KOPT-K1 (cell line): ENCODE results near the gene DVL2.
"Not testable (repeated sequence)": the region's sequence is repeated elsewhere in the genome, so short reads cannot be mapped to it uniquely, and the experiment has no call there.

Source experiments
- H3K27ac ChIP-seq: fragments of 200-600 bp; sonication (generic); 2 replicates; pipeline ENCODE4 v1.5.1; 2016; ENCODE audit warnings: antibody characterized with exemption, mild to moderate bottlenecking, low read depth, low read length; ENCODE audit not compliant: poor library complexity, severe bottlenecking
- H3K36me3 ChIP-seq: fragments of 200-600 bp; sonication (generic); 2 replicates; pipeline ENCODE4 v1.5.1; 2017; ENCODE audit warnings: antibody characterized with exemption, mild to moderate bottlenecking, low read length, moderate library complexity; ENCODE audit not compliant: insufficient read depth
- H3K9me3 ChIP-seq: fragments of 200-600 bp; sonication (generic); 2 replicates; pipeline ENCODE4 v1.5.1; 2017; ENCODE audit warnings: antibody characterized with exemption, low read length, mild to moderate bottlenecking; ENCODE audit not compliant: insufficient read depth, poor library complexity, severe bottlenecking

The DVL2 gene

DNA sequence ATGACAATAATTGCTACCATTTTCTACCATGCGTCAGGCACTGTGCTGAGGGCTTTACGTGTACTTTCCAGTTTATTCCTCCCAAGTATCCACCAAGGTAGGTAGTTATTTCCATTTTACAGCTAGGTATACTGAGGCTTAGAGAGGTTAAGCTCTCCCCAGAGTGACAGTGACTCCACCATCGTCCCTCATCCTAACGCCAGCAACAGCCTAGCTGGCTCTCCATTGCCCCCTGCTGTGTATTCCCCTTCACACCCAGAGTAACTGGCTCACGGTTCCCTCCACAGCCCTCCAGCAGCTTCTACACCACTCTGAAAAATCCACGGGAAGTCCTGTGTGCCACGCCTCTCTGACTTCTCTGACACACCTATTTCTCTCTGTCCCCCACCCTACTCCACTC lies 48.1 kb downstream of the DVL2 start:
- H3K36me3 ChIP-seq = peaks cover 4% of the 10 kb centered on the region; the same call in 1 of the 2 replicates
- no peak overlapping the region for H3K27ac ChIP-seq
- H3K9me3 ChIP-seq = no peaks in the 10 kb centered on the region

DNA sequence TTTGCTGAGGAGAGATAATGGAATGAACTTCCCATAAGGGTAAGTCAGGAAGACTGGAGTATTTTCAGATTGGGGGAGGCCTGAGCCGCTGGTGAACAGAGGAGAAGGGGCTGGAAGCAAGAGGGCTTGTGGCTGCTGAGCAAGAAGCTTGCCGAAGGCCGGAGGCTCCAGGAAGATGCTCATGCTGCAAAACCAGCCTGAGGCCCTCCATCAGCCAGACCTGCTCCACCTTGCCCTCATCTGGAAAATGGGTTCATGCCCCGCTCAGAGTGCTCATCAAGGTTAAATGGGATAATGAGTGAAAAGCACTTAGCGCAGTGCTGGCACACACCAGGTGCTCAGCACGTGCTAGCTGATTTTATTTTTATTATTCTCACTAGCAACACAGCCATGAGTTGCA lies 49.7 kb downstream of the DVL2 start:
- Histone ChIP-seq H3K27ac (no peak overlapping the region), H3K36me3 (no peaks in the 10 kb centered on the region), H3K9me3 (no peaks in the 10 kb centered on the region)

DNA sequence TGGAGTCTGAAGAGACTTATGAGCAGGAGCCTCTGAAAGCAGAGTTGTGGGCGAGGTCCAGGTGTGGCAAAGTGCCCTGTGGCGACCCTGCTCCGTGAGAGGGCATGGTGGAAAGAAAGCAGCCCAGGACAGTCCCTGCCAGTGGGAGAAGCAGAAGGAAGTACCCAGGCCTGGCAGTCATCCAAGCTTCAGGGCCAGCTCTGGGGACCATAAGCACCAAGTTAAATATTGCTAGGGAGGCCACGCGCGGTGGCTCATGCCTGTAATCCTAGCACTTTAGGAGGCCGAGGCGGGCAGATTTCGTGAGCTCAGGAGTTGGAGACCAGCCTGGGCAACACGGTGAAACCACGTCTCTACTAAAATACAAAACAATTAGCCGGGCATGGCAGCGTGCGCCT lies 50.2 kb downstream of the DVL2 start:
- Histone ChIP-seq H3K9me3 (no peaks in the 10 kb centered on the region), H3K36me3 (no peaks in the 10 kb centered on the region), H3K27ac (no peak overlapping the region)

DNA sequence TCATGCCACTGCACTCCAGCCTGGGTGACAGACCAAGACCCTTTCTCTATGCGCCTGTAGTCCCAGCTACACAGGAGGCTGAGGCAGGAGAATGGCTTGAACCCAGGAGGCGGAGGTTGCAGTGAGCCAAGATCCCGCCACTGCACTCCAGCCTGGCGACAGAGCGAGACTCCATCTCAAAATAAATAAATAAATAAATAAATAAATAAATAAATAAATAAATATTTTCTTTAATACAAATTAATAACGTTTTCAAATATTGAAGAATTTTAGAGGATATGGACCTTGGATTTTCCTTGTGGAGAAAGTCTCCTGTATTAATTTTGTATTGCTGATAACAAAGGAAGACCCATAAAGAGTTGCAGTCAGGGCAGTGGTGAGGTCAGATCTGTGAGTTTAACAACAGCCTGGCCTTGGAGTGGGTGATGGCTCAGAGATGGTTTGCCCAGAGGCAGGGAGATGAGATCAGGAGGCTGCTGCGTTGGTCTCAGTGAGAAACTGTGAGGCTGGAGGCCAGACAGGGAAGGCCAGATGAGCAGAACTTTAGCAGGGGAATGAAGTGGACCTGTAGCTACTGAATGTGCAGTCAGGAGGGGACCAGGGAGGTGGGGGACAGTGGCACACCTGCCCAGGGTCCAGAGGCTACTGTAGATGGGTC lies 50.8 kb downstream of the DVL2 start:
- Histone ChIP-seq H3K27ac (no peak overlapping the region), H3K9me3 (no peaks in the 10 kb centered on the region), H3K36me3 (no peaks in the 10 kb centered on the region)

DNA sequence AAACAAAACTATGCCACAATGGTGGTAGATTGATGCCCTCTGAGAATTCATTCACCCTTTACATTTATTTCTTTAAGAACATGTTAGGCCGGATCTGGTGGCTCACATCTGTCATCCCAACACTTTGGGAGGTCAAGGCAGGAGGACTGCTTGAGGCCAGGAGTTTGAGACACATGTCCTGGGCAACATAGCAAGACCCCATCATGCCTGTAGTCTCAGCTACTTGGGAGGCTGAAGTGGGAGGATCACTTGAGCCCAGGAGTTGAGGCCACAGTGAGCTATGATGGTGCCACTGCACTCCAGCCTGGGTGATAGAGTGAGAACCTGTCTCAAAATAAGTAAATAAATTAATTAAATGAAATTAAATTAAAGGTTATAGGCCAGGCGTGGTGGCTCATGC lies 52.2 kb downstream of the DVL2 start:
- not testable (repeated sequence) for H3K27ac ChIP-seq, H3K36me3 ChIP-seq, H3K9me3 ChIP-seq

DNA sequence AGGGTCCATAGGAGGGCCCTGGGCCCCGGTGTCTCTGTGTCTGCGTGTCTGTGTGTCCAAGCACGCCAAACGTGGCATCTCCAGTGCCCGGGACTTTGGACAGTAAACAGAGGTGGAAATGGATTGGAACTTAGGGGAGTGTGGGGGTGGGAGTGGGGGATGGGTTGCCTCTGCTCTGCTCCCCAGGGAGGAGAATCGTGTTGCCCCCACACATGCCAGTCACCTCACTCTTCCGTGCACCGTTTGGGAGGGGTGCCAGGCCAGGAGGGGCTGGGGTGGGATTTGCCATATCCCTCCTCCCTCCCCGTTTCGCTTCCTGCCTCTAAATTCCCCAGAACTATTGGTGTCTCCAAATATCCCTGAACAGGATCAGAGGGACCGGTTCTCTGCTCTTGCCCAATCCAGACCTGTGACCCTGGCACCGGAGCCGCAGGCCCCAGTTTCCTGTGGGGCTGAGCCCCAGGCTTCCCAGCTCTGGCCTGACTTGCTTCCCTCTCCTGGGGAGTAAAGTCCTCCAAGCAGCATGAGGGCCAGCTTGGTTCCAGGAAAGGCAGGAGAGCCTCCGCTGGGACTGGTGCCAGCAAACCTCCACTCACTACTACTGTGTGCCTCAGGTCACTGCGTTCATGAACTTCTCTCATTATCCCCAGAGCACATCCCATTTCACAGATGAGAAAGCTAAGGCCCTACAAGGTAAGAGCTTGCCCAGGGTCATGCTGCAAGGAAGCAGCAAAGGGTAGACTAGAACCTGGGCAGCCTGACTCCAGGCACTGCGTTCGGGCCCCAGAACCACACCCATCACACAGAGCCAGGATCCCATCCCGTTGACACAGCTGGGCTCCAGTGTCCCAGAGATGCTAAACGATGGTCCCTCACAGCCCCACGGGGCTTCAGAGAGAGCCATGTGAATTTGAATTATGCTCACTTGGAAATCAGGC lies 54.7 kb downstream of the DVL2 start, which contains the start of gene ASGR1:
Gene ASGR1, minus strand, starts transcription at position 54 of the 938 bp plus-strand sequence. CDS start 807 bp downstream, outside the sequence.
- no peak within 1 kb of the TSS for H3K27ac ChIP-seq
- H3K36me3 ChIP-seq = no peaks in the 10 kb centered on the region
- H3K9me3 ChIP-seq = peaks cover 5% of the 10 kb centered on the region

DNA sequence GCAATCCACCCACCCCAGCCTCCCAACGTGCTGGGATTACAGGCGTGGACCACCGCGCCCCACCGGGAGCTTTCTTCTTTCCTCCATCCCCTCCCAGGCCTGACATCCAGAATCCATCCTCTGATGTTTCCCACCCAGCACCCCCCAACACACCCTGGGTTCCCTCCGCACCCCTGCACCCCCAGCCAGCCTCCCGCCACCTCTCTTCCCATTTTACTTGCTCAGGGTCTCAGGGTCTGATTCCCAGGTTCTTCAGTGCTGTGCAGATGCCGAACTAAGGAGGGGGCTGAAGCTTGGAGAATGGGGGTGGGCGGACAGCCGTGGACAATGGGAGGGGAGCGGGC lies 55.4 kb downstream of the DVL2 start:
- no peak overlapping the region for H3K27ac ChIP-seq
- no peaks in the 10 kb centered on the region for H3K36me3 ChIP-seq
- H3K9me3 ChIP-seq = peaks cover 5% of the 10 kb centered on the region

DNA sequence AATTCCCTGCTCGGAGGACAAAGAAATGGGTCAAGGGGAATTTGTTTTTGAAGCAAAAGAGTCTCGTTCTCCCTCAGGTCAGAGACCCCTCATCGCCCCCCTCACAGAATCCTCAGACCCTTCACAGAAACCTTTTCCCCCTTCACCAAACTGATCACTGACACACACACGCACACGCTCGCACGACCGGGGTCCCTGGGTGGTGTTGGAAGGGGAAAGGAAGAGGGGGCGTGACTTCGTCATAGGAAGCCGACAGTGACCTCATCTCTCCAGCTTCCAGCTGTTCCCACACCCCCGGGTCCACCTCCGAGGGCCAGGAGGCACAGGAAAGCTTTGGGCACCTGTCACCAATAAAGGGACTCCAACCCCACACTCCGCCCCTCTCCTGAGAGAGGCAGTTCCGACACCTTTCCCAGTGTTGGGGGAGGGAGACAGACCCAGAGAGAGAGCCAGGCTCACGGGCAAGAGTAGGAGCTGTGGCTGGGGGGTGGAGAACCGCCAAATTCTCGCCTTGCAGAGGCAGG lies 56.3 kb downstream of the DVL2 start:
- Histone ChIP-seq H3K27ac (no peak overlapping the region), H3K9me3 (peaks cover 5% of the 10 kb centered on the region), H3K36me3 (no peaks in the 10 kb centered on the region)

DNA sequence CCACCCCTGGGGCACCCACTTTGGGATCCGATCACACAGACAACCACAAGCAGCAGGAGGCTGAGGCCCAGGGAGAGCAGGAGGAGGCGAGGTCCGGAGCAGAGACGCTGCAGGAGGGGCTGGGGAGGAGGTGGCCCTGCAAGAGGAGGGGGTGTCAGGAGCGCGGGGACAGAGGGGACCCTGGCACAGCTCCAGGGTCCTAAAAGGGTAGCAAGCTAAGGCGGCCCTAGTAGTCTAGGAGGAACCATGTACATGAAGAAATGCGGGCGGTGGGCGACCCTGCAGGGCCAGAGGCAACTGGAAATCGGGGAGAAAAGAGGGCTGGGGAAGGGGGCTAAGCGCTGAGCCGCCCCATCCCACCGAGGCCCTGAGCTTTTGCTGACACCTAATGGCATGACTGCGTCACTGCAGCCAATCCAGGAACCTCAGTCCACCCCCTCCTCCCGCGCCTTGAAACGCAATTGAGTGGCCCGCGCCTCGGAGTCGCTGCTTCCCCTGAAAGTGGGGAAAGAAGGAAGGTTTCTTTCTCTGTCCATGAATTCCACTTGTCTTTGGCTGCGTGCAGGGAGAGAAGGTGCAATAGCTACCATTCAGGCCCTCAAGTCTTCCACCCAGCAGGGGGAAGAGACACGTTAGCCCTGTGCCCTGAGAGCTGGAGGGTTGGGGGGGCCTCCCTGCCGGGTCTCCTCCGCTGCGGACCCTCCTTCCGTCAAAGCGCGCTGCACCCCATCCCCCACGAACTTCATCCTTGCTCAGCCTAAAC lies 56.9 kb downstream of the DVL2 start:
- Histone ChIP-seq H3K9me3 (peaks cover 5% of the 10 kb centered on the region), H3K36me3 (no peaks in the 10 kb centered on the region), H3K27ac (no peak overlapping the region)

DNA sequence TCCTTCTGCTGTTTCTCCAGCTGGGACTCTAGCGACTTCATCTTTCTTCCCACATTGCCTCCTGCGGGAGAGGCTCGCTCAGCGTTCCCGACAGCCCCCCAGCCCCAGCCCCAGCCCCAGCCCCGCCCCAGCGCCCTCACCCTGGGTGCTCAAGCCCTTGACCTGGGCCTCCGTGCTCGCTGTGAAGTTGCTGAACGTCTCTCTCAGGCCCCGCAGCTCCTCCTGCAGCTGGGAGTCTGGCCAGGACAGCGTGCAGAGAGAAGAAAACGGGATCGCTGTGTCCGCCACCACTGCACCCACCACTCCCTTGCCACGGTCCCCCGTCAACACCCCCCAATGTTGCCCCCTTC lies 57.5 kb downstream of the DVL2 start:
- Histone ChIP-seq H3K27ac (no peak overlapping the region), H3K9me3 (peaks cover 5% of the 10 kb centered on the region), H3K36me3 (no peaks in the 10 kb centered on the region)

DNA sequence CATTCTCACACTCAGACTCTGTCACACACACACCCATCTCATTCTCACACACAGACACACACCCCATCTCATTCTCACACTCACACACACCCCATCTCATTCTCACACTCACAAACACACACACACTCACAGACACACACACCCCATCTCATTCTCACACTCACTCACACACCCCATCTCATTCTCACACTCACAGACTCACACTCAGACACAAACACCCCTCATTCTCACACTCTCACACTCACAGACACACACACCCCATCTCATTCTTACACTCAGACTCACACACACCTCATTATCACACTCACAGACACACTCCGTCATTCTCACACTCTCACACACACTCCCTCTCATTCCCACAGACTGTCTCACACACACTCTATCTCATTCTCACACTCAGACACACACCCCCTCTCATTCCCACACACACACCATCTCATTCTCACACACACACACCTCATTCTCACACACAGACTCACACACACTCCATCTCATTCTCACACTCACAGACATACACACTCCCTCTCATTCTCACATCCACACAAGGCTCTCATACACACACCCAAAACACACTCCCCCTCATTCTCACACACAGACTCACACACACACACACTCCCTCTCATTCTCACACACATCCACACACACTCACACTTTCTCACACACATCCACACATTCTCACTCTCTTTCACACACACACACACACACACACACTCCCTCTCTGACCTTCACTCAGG lies 58.0 kb downstream of the DVL2 start:
- peaks cover 5% of the 10 kb centered on the region for H3K9me3 ChIP-seq
- no peaks in the 10 kb centered on the region for H3K36me3 ChIP-seq
- no peak overlapping the region for H3K27ac ChIP-seq
